H1 (cell line): ENCODE data around the gene CACFD1. TPM values are rescaled to one million over a fixed set of nuclear protein-coding genes. Genes with fewer than 3 reads are reported as not detected.

Source experiments
- CTCF ChIA-PET: fragments of 300-600 bp; sonication (Branson Sonifier 250); formaldehyde crosslinking; loops from one replicate; lab custom pipeline; 2021; ENCODE audit not compliant: partially characterized antibody; lab: Charles Lee
- POLR2A ChIA-PET: fragments of 300-600 bp; sonication (Branson Sonifier 250); formaldehyde crosslinking; loops from one replicate; lab custom pipeline; 2021; ENCODE audit warnings: inconsistent platforms; ENCODE audit not compliant: partially characterized antibody; lab: Charles Lee
- DNase-seq, 2 experiments: peaks; one replicate each; pipeline versions ENCODE4 v3.0.0 to v3.0.0-alpha.2; 2010 to 2022; ENCODE audit warnings: low spot score in 2 of 2, low read depth in 1 of 2, mixed read lengths in 1 of 2
- FAIRE-seq: peaks from 2 replicates; lab custom pipeline; 2011; peaks lifted over from hg19 to GRCh38; lab: Jason Lieb, UNC
- H2AFZ ChIP-seq: 2 replicates; pipeline ENCODE4 v1.8.1; 2012; ENCODE audit warnings: low read length, inconsistent platforms
- H2AK5ac ChIP-seq: 2 replicates; pipeline ENCODE4 v1.6.1; 2013; ENCODE audit warnings: low read depth, low read length
- H2BK120ac ChIP-seq: replicated peaks from 2 replicates; pipeline ENCODE3; 2013; ENCODE audit warnings: low read depth, low read length, inconsistent platforms
- H2BK12ac ChIP-seq: 2 replicates; pipeline ENCODE4 v1.6.1; 2013; ENCODE audit warnings: low read depth, low read length
- H2BK15ac ChIP-seq: 2 replicates; pipeline ENCODE4 v1.6.1; 2013; ENCODE audit warnings: low read length
- H2BK20ac ChIP-seq: 2 replicates; pipeline ENCODE4 v1.6.1; 2013; ENCODE audit warnings: low read length
- H2BK5ac ChIP-seq: 2 replicates; pipeline ENCODE4 v1.6.1; 2013; ENCODE audit warnings: low read depth, low read length
- H3K14ac ChIP-seq: 2 replicates; pipeline ENCODE4 v1.6.1; 2013; ENCODE audit warnings: inconsistent platforms; ENCODE audit not compliant: insufficient read length
- H3K18ac ChIP-seq: 2 replicates; pipeline ENCODE4 v1.6.1; 2013; ENCODE audit warnings: low read length; ENCODE audit errors: extremely low read depth
- H3K23ac ChIP-seq: 2 replicates; pipeline ENCODE4 v1.6.1; 2013; ENCODE audit warnings: inconsistent platforms; ENCODE audit not compliant: insufficient read length
- H3K23me2 ChIP-seq: 2 replicates; pipeline ENCODE4 v1.6.1; 2013; ENCODE audit warnings: low read depth, low read length
- H3K27ac ChIP-seq: 2 replicates; pipeline ENCODE4 v1.6.1; 2011; ENCODE audit warnings: low read depth, low read length, inconsistent platforms
- H3K27me3 ChIP-seq, 4 experiments: replicated peaks in 1 of 4; 1 replicate in 1 of 4; 2 replicates in 3 of 4; pipeline versions ENCODE4 v1.6.1 to v1.8.1; 2011 to 2013; ENCODE audit warnings: low read length in 3 of 4, mild to moderate bottlenecking in 3 of 4, inconsistent platforms in 2 of 4, mixed read lengths in 2 of 4, moderate library complexity in 1 of 4; ENCODE audit not compliant: control insufficient read depth in 3 of 4, insufficient read depth in 3 of 4; ENCODE audit errors: extremely low read depth in 1 of 4
- H3K36me3 ChIP-seq, 4 experiments: 2 replicates each; pipeline versions ENCODE4 v1.6.1 to v1.8.1; 2011 to 2013; ENCODE audit warnings: mild to moderate bottlenecking in 4 of 4, low read length in 3 of 4, moderate library complexity in 2 of 4, control low read depth in 1 of 4, inconsistent platforms in 1 of 4; ENCODE audit not compliant: insufficient read depth in 4 of 4, control insufficient read depth in 2 of 4
- H3K4ac ChIP-seq: replicated peaks from 2 replicates; pipeline ENCODE3; 2013; ENCODE audit warnings: low read length, low read depth, mixed read lengths, inconsistent platforms; ENCODE audit not compliant: insufficient read length
- H3K4me1 ChIP-seq, 4 experiments: replicated peaks in 1 of 4; 1 replicate in 1 of 4; 2 replicates in 3 of 4; pipeline versions ENCODE4 v1.6.1 to v1.8.1; 2011 to 2013; ENCODE audit warnings: low read length in 3 of 4, inconsistent platforms in 2 of 4, mixed read lengths in 1 of 4; ENCODE audit not compliant: insufficient read depth in 4 of 4, control insufficient read depth in 3 of 4
- H3K4me2 ChIP-seq, 2 experiments: 2 replicates each; pipeline versions ENCODE4 v1.6.1 to v1.8.1; 2011 to 2013; ENCODE audit warnings: low read depth in 2 of 2, low read length in 2 of 2, control low read depth in 1 of 2, inconsistent platforms in 1 of 2, mild to moderate bottlenecking in 1 of 2; ENCODE audit not compliant: insufficient read depth in 1 of 2
- H3K4me3 ChIP-seq, 4 experiments: fragments of 200-600, 300-600 bp in 1 of 4; sonication (generic), shearing (Covaris generic), sonication (Bioruptor Twin) in 1 of 4; 2 replicates each; pipeline versions ENCODE4 v1.5.1 to v1.8.1; 2011 to 2016; ENCODE audit warnings: low read length in 4 of 4, low read depth in 3 of 4, control low read depth in 2 of 4, inconsistent platforms in 2 of 4, mild to moderate bottlenecking in 2 of 4, mixed read lengths in 1 of 4, moderate library complexity in 1 of 4; ENCODE audit not compliant: insufficient read depth in 2 of 4; ENCODE audit errors: extremely low read depth in 1 of 4
- H3K56ac ChIP-seq: replicated peaks from 2 replicates; pipeline ENCODE3; 2013; ENCODE audit warnings: low read depth, mild to moderate bottlenecking, mixed read lengths, low read length, inconsistent platforms; ENCODE audit not compliant: insufficient read length
- H3K79me1 ChIP-seq: 2 replicates; pipeline ENCODE4 v1.6.1; 2013; ENCODE audit warnings: low read depth, low read length, control low read depth
- H3K79me2 ChIP-seq, 2 experiments: 2 replicates each; pipeline versions ENCODE4 v1.6.1 to v1.8.1; 2012 to 2013; ENCODE audit warnings: low read length in 2 of 2, mild to moderate bottlenecking in 2 of 2, inconsistent platforms in 1 of 2; ENCODE audit not compliant: insufficient read depth in 2 of 2, control insufficient read depth in 1 of 2
- H3K9ac ChIP-seq, 4 experiments: replicated peaks in 1 of 4; 1 replicate in 1 of 4; 2 replicates in 3 of 4; pipeline versions ENCODE4 v1.6.1 to v1.8.1; 2011 to 2013; ENCODE audit warnings: low read depth in 3 of 4, low read length in 3 of 4, control low read depth in 2 of 4, mild to moderate bottlenecking in 2 of 4, moderate library complexity in 2 of 4, inconsistent platforms in 1 of 4; ENCODE audit errors: extremely low read depth in 1 of 4
- H3K9me3 ChIP-seq, 2 experiments: 2 replicates each; pipeline versions ENCODE4 v1.6.1 to v1.8.1; 2012 to 2013; ENCODE audit warnings: mild to moderate bottlenecking in 2 of 2, moderate library complexity in 2 of 2, control low read depth in 1 of 2, inconsistent platforms in 1 of 2, low read depth in 1 of 2, low read length in 1 of 2, mixed read lengths in 1 of 2; ENCODE audit not compliant: insufficient read depth in 2 of 2
- H4K20me1 ChIP-seq, 2 experiments: replicated peaks in 1 of 2; 2 replicates each; pipeline versions ENCODE3 to v1.8.1; 2011 to 2013; ENCODE audit warnings: inconsistent platforms in 2 of 2, low read length in 2 of 2, mild to moderate bottlenecking in 1 of 2; ENCODE audit not compliant: insufficient read depth in 2 of 2, control insufficient read depth in 1 of 2
- H4K5ac ChIP-seq: 2 replicates; pipeline ENCODE4 v1.6.1; 2013; ENCODE audit warnings: low read length, low read depth, mixed read lengths, inconsistent platforms; ENCODE audit not compliant: insufficient read length
- H4K8ac ChIP-seq: 2 replicates; pipeline ENCODE4 v1.8.0; 2013; ENCODE audit warnings: mild to moderate bottlenecking, moderate library complexity, low read length, inconsistent platforms; ENCODE audit not compliant: insufficient read depth; ENCODE audit errors: extremely low read depth
- H4K91ac ChIP-seq: replicated peaks from 2 replicates; pipeline ENCODE3; 2013; ENCODE audit warnings: low read length, mixed read lengths, inconsistent platforms; ENCODE audit not compliant: insufficient read length
- CEBPB ChIP-seq: IDR thresholded peaks from 2 replicates; pipeline ENCODE4 v1.6.1; 2012; ENCODE audit warnings: low read depth, low read length
- GTF2F1 ChIP-seq: IDR thresholded peaks from 2 replicates; pipeline ENCODE4 v1.6.1; 2012; ENCODE audit warnings: low read depth, low read length, improper control_type of control experiment, borderline replicate concordance
- KDM1A ChIP-seq: fragments of 200-600, 300-600 bp; sonication (generic); IDR thresholded peaks from 2 replicates; pipeline ENCODE4 v1.7.1; 2016; ENCODE audit warnings: mild to moderate bottlenecking, low read length, borderline replicate concordance
- MAFK ChIP-seq: IDR thresholded peaks from 2 replicates; pipeline ENCODE4 v1.6.1; 2012; ENCODE audit warnings: low read depth, mild to moderate bottlenecking, improper control_type of control experiment, low read length
- POU5F1 ChIP-seq: IDR thresholded peaks from 2 replicates; pipeline ENCODE4 v1.6.1; 2011; ENCODE audit warnings: low read depth, mild to moderate bottlenecking, low read length, moderate library complexity
- SP4 ChIP-seq: IDR thresholded peaks from 2 replicates; pipeline ENCODE4 v1.6.1; 2012; ENCODE audit warnings: low read length, inconsistent platforms
- TAF7 ChIP-seq: optimal IDR thresholded peaks from 2 replicates; pipeline ENCODE3; 2011; ENCODE audit warnings: low read depth, mild to moderate bottlenecking, inconsistent platforms, low read length, moderate library complexity, borderline replicate concordance
- TBP ChIP-seq: IDR thresholded peaks from 2 replicates; pipeline ENCODE4 v1.6.1; 2011; ENCODE audit warnings: low read depth, low read length, improper control_type of control experiment
- WGBS, 2 experiments: shearing (Covaris generic) in 1 of 2; methylation state at CpG; one replicate each; pipeline versions ENCODE4 v1.1.6 to v1.1.7; 2013 to 2015; ENCODE audit warnings: low lambda C conversion rate in 2 of 2, mixed read lengths in 2 of 2, inconsistent platforms in 1 of 2, low coverage in 1 of 2, missing lambda C conversion rate in 1 of 2; ENCODE audit not compliant: insufficient replicate concordance in 2 of 2, insufficient coverage in 1 of 2, insufficient read length in 1 of 2; ENCODE audit errors: extremely low coverage in 1 of 2, missing lambda C conversion rate in 1 of 2; 5-methylcytosine and 5-hydroxymethylcytosine counted together
- polyA plus RNA-seq, 7 experiments: library from polyadenylated mRNA; depleted of rRNA in 3 of 7; stranded (reverse) in 5 of 7; unstranded in 2 of 7; fragments of >200 nt in 5 of 7; fragments of 200-250 nt in 2 of 7; gene quantifications; 1 replicate in 5 of 7; 2 replicates in 1 of 7; 4 replicates in 1 of 7; pipeline versions ENCODE4 v1.2.1 to v1.2.3, GENCODE V29; 2011 to 2013; ENCODE audit warnings: missing spikeins in 2 of 7, mixed read lengths in 2 of 7
- total RNA-seq: library from RNA; stranded (reverse); fragmentation: NEBNext Ultra II Directional; extraction: Animal tissue kit (Norgen Biotek cat#: 25700); gene quantifications from 2 replicates; pipeline ENCODE4 v1.2.1, GENCODE V29; 2021

The CACFD1 gene
- total and polyA plus RNA-seq, 2 of the 8 experiments (the other 6 are each of a cell fraction or from before 2014, with no cell fraction given): 13.4 to 15.5 TPM

GRCh38 chr9:133519693-133520092 is 59.9 kb downstream of the CACFD1 start:
- Histone ChIP-seq H4K5ac (no peak overlapping the region), H3K14ac (no peak overlapping the region), H4K20me1 (no peaks in the 10 kb centered on the region), H4K8ac (no peak overlapping the region), H3K4me3 (no peak overlapping the region), H2AK5ac (no peak overlapping the region), H3K79me2 (no peaks in the 10 kb centered on the region), H3K23me2 (no peaks in the 10 kb centered on the region), H4K91ac (no peak overlapping the region), H3K79me1 (no peaks in the 10 kb centered on the region), H2BK120ac (no peak overlapping the region), H3K23ac (no peak overlapping the region), H2BK5ac (no peak overlapping the region), H3K4me1 (peaks cover 0 to 3% (median 0%) of the 10 kb centered on the region in 4 experiments; a peak in 1 of 7 replicates), H3K56ac (no peak overlapping the region), H2BK15ac (no peak overlapping the region), H3K27me3 (no peaks in the 10 kb centered on the region), H3K18ac (no peak overlapping the region), H3K4ac (no peak overlapping the region), H3K4me2 (no peak overlapping the region), H2BK12ac (no peak overlapping the region), H2BK20ac (no peak overlapping the region), H3K27ac (no peak overlapping the region), H2AFZ (no peak overlapping the region), H3K9me3 (no peaks in the 10 kb centered on the region), H3K9ac (no peak overlapping the region), H3K36me3 (no peaks in the 10 kb centered on the region)
- DNase-seq (no peak), FAIRE-seq (no peak)
- WGBS, 2 experiments: 90% methylated on average over 7 of the region's 7 CpGs; no CpG with 5 or more reads in 1 of the 2 experiments
- CTCF ChIA-PET: interaction anchor here (1.3 to 2.2 kb wide), 4 partner anchors 10 to 207 kb away, joined by 3 to 10 read pairs (median 4); no protein-coding TSS in a partner anchor
- POLR2A ChIA-PET: interaction anchor here (1.4 kb wide), 1 partner anchor 13 kb away, joined by 3 read pairs; no protein-coding TSS in a partner anchor
- TF ChIP-seq SP4: no peak
- no peak for TF ChIP-seq POU5F1
- TF ChIP-seq TBP: no peak
- no peak for TF ChIP-seq KDM1A
- TF ChIP-seq TAF7: no peak
- TF ChIP-seq GTF2F1: no peak
- TF ChIP-seq MAFK: no peak
- TF ChIP-seq CEBPB: no peak
